HG02852 (cell line): ENCODE data around the gene PPM1A.

Source experiments
- ATAC-seq: cut with Tn5 transposase; IDR thresholded peaks from one replicate; pipeline ENCODE4 v1.9.1; 2021; ENCODE audit warnings: mild to moderate bottlenecking, moderate library complexity; ENCODE audit not compliant: unreplicated experiment

The PPM1A gene

DNA sequence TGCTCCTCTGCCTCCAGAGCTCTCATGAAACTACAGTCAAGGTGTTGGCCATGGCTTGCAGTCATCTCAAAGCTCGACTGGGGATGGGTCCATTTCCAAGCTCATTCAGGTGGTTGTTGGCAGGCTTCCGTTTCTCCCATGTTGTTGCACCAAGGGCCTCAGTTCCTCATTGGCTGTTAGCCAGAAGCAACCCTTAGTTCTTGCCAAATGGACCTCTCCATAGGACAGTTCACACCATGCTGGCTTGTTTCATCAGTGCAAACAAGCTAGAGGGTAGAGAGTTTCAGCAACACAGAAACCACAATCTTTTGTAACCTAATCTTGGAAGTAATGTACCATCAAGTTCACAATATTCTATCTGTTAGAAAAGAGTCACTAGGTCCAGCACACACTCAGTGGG lies 22.7 kb upstream of the PPM1A start:
- no peak for ATAC-seq

DNA sequence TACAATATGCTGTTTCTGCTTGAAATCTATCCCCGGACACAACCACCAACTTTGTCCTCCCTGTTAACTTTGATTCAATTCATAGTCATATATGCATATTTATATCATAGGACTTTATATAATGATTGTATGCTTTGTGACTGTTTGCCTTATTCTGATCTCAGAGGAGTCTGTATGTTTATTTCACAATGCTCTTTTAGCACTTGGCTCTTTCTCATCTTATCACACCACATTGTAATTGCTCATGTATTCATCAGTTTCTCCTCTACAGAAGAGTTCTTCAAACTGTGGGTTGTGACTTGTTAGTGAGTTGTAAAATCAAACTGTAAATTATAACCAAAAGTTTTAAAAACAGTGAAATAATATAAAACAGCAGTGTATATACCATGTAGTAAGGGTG lies 21.7 kb upstream of the PPM1A start:
- ATAC-seq, result no peak

DNA sequence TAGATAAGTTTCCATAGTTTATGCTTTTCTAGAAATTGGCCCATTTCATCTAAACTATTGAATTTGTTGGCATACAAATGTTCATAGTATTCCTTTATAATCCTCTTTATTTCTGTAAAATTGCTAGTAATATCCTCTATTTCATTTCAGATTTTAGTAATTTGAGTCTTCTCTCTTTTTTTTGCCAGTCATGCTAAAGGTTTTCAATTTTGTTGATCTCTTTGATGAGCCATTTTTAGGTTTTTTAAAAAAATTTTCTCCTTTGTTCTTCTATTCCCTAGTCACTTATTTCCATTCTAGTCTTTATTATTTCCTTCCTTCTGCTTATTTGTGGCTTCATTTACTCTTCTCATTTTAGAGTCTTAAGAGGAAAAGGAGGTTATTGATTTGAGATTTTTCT lies 19.4 kb upstream of the PPM1A start:
- no peak for ATAC-seq

DNA sequence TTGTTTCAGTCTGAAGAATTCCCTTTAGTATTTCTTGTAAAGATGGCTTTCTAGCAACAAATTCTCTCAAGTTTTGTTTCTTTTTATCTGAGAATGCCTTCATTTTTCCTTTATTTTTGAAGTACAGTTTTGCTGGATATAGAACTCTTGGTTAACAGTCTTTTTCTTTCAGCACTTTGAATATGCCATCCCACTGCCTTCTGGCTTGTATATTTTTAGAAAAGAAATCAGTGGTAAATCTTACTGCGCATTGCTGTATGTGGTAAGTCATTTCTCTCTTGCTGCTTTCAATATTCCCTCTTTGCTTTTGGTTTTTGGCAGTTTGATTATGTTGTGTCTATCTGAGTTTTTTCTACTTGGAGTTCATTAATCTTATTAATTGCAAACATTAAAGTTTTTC lies 16.8 kb upstream of the PPM1A start:
- no peak for ATAC-seq

DNA sequence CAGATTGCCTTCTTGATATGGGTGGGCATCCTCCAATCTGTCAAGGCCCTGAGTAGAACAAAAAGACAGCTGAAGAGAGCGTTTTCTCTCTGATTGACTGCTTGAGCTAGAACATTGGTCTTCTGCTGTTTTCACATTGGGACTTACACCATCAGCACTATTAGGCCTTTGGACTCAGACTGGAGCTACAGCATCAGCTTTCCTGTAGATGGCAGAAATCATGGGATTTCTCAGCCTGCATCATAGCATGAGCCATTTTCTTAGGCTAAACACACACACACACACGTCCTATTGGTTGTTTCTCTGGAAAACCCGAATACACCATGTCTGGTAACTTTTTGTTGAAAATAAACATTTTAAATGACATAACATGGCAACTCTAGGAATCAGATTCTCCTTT lies 15.8 kb upstream of the PPM1A start:
- ATAC-seq, result no peak

DNA sequence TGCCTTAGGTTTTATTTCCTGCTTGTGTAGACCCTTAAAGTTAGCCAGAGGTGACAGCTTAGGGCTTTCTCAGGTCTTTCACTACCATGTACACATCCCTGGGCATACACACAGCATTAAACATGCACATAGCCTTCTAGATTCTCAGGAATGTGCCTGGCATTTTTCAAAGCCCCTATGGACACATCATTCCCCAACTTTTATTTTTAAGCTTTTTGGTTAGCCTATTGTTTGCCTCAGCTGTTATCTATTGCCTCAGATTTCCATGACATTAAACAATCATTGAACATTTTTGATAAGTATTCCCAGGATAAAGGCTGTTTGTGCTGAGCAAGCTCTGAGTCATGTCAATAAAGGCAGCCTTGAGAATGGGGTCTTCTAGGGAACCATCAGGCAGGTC lies 15.1 kb upstream of the PPM1A start:
- ATAC-seq, result no peak

DNA sequence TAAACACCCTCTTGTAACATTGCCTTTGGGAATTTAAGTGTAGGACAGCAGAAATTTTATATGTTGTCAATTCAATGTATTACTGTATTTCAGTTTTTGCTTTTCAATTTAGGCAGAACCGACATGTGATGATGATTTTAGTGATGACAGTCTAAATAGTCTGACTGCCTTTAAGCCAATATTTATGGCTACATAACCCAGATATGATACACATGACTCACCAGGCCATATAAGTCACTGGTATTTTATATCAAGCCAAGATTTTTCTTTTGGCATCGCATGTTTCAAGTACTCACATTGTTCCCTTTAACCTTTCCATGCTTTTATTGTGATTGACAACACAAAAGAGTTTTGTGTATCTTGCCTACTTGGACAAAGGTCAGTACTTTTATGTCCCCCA lies 13.6 kb upstream of the PPM1A start:
- ATAC-seq, result no peak

DNA sequence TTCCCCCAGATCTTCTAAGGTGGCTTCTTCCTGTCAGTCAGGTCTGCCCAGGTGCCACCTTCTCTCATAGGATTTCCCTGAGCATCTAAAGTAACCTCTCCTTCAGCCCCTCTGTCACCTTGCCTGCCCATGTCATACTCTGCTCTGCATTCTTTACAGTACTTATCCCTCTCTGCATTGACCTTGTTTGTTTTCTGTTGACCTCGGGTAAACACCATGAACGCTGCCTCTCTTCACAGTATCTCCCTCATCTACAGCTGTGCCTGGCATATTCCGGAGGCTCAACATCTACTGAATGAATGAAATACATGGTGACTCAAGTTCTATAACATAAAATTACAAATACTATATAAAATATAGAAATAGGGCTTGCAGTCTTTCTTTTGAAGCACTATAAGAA lies 10.1 kb upstream of the PPM1A start:
- no peak for ATAC-seq

DNA sequence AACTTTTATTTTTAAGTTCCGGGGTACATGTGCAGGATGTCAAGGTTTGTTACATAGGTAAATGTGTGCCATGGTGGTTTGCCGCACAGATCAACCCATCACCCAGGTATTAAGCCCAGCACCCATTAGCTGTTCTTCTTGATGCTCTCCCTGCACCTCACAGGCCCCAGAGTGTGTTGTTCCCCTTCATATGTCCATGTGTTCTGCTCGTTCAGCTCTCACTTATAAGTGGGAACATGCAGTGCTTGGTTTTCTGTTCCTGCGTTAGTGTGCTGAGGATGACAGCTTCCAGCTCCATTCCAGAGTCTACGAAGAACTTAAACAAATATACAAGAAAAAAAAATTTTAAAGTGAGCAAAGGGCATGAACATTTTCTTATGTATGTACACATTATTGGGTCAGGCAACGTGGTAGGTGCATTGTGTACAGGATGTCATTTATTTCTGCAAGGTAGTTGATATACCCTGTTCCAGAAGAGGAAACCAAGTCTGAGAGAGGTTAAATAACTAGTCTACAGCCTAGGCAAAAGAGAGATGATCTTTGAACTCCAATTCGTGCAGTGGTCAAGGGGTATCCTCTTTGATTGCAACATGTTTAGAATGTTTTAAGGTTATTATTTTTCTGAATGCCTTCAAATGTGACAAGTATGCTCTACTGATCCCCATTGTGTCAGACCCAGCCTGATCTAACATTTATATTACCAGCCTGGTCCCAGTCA lies 8.7 kb upstream of the PPM1A start:
- no peak for ATAC-seq

DNA sequence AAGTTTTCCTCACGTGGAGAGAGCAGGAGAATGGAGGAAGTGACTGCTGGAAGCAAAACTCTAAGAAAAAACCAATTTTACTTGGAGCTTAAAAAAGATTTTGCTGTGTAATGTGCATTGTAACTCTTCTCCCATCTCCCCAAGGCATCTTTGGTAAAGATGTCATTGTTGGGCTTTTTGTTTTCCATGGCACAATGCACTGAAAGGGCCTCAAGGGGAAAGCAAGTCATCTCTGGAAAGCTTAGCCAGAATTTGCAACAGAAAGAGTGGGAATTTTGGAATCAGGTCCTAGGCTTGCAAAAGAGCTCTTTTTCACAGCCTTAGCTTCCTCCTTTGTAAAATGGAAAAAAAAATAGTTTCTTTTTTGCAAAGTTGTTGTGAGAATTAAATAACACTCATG lies 7.9 kb upstream of the PPM1A start:
- ATAC-seq, result no peak

DNA sequence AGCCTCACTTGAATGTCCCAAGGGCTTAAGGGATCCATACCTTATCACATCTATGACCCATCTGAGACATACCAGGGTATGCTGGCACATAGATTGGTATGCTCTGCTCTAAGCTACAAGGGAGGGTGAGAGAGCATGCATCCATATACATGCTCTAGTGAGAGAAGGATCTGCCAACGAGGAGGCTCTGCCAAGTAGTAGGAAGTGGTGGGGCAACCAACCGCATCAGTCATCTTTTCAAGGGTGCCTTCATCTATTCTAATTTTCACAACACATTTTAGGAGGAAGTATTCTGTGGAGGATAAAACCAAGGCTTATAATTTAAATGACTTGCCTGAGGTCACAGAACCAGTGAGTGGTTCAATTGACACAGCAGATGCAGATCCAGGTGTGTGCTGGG lies 6.6 kb upstream of the PPM1A start:
- ATAC-seq, result no peak

DNA sequence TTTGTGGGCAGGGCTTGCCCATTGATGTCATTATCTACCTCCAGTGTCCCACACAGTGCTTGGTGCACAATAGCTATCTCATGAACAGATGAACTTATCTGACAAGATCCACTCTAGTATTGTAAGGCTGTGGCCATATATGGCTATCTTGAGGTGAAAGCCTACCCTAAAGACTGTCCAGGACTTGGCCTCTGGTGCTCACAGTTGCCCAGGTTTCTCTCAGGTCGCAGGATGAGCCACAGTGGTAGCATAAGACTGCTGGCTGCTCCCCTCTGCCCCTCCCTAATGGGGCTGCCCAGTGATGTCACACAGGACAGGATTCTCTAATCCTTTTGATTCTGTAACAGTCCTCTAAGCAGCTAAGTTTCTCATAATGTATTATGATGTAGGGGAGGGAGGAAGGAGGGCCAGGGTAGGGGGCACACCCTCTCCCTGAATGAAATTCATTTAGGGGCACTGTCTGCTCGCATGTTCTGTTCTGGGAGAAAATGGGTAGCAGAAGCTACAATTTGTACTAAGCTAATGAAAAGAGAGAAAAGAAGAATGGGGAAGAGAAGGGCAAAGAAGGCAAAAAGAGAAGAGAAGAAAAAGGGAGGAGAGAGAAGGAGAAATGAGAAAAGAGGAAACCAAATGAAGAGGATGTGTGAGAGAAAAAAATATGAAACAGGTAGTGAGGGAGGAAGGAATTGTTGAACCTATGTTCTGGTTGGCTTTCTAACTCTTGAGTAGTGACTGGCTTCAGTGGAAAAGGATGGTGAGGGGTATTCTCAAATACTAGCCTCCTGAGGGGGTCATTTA lies 3.4 kb upstream of the PPM1A start:
- no peak for ATAC-seq

DNA sequence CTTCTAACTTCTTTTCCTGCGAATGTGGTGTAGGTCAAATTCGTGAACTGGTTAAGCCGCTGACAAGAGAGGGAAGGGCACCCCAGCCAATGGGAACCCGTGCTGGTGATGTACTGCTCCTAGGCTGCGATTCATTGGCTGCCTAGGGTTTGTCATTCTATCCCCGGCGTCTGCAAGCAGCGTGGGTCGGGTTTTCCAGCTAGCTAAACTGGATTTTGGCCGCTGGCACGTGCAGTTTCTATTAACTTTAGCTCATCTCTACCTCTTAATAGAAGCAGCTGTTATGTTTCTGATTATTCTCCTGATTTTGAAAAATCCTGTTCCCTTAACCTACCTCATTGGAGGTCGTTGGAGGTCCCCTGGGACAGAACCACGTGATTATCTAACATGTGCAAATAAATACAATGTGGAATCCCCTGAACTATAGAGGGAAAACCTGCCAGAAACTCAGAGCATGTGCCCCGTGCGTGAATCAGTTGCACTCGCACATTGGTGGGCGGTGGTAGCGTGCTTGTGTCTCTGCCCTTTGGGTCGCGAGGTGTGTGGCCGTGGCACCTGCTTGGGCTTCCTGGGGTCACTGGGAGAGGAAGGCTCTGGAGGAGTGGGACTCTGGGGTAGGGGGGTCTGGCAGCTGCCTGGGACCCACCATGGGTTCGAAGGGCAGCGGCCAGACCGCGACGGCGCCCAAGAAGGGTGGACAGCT lies 876 bp upstream of the PPM1A start:
- ATAC-seq, result peak; percentile 62

DNA sequence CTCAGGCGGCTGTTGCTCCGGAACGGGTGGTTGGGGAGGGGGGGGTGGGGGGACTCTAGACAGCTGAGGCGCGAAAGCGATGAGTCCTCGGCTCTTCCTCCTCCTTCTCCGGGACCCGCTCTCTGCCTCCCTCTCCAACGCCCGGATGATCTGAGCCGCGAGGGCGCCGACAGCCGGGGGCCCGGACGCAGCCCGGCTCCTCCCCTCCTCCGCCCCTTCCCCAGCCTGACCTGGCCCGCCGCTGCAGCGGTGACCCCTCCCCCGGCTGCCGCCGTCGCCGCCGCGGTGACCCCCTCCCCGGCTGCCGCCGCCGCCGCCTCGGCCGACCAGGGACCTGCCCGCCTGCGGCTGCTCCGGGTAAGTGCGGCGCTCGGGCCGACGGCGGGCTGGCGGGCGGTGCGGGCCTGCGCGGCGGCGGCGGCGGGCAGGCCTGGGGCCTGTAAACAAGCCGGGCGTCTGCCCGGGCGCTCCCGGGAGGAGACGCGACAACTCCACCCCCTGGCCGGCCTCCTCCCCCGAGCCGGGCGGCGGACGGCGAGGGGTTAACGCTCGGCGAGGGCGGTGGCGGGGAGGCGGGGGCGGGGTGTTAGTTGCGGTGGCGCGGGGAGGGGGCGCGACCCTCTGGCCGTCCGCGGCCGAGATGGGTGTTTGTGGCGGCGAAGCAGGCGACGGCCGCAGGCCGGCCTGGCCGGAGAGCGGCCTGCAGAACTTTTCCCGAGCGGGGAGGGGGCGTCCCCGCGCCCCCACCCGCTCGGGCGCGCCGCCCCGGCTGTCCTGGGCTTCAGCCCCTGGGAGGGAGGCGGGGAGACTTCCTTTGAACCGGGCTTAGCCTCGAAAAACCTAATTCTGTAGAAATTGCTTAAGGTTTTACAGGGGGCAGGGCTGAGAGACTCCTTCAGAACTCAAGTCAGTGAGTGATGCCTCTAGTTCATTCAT lies 568 bp downstream of the PPM1A start:
- ATAC-seq, result peak; percentile 35

DNA sequence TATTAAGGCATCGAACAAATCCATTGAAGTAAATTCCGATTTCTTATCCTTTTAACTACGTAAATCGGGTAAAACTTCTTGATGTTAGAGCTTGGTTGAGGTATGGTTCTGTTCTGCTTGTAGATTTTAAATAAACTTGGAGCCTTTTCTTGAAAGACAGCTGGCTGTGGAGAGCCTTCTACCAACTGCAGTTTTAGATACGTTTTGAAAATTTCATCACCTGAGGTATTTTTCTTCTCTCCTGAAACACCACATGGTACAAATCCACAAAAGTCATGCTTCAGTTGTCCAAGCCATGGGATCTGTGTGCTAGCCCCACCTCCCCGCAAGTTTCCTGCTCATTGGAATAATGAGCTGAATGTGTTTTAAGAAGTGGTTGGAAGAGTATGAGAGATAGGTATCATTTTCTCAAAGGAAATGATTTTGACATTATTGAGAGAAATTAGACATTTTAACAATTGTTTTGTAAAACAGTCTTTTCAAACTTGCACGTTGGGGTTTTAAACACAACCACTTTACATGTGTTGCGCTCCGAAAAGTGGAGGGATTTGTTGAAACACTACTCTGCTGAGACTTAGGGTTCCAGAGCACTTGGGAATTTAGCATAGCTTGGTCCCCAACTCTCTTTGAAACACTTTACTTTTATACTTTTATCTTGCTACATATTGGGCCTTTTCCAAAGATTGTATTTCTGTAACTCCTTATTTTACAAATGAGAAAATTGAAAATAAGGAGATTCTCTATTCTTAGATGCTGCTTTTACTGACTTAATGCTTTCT lies 1.4 kb downstream of the PPM1A start:
- ATAC-seq, result no peak

DNA sequence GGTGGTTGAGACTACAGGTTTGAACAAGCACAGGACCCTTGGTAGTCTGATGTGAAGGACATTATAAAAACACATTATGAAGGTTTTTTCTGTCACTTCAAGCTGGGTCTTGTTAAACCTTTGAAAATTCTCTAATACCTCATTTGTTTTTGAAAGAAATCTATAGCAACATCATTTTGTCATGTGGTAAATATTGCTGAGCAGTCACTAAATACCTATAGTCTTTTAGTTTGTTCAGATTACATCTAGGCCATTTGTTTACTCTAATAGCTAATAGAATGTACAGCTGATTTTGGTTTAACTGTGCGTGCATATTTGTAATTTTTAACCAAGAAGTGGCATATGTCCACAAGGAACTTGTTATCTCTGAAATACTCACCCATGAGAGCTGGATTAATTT lies 2.9 kb downstream of the PPM1A start:
- no peak for ATAC-seq

DNA sequence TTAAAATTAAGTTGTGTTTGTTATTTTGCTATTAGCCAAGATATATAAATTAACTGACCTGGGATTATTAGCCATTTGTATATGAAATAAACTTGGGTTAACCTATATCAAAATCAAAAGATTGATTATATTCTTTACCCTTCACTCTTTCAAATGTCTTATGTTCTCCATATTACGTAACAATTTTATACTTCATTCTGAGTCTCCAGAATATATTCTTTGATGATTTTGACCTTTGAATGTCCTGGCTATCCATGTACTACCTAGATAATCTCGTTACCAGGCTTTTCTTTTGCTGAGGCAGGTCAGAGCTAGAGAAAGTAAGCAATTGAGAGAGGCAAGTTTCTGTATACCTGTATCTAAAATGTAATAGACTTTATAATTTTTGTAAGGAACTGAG lies 3.6 kb downstream of the PPM1A start:
- ATAC-seq, result no peak

DNA sequence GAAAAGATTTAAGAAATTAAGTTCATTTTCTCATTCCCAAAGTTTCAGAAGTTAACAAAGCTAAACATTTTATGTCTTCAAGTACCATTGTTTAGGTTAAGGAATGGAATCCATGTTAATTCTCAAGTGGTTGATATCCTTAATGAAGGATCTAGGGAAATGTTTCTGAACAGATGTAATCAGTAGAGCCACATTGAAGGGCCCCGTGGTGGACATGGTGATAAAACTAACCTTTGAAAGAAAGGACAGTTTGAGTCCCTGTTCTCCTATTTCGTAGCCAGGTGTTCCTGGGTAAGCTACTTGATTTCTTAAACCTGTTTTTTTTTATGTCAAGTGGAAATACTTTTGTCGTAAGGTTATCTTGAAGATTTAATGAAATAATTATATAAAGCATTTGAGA lies 4.6 kb downstream of the PPM1A start:
- no peak for ATAC-seq

DNA sequence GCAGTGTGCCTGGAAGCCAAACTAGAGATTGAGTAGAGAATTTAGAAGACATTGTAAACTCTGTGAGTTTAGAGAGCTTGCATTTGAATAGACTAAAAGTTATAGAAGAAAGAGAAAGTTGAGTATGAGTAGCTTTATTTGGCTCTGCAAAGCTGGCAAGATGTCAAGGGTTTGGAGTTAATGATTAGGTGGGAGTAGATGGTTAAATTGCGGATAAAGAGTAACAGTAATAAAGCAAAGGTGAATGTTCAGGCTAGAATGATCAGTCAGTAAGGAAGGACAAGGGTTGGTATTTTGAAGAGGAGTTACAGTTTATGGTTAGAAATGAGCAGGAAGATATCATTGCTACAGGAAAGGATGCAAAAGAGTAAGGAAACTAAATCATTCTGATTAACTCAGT lies 5.2 kb downstream of the PPM1A start:
- no peak for ATAC-seq

DNA sequence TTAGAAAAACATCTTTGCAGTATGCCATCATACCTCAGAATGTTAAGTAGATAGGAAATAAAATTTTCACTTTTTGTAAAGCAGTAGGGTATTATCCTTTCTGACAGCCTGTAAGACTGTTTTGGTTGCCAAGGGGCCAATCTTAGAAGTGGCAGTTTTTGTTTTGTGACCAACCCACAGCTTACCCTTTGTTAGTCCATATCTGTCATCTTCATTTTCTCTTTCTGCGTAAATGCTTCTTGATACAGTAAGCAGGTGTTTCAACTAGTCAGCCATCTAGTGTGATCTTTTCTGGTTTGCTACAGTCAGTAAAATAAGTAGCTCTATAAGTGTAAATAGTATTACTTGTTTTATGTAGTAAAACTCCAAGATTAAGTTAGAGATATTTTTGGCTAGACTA lies 8.8 kb downstream of the PPM1A start:
- no peak for ATAC-seq
